ENCODE data around the gene ZBTB39. TPM values are rescaled to one million over a fixed set of nuclear protein-coding genes. Genes with fewer than 3 reads are reported as not detected.

ZBTB39 gene
- total RNA-seq, 2 donors from 2014 or later: 3.0 to 5.9 TPM

GRCh38 chr12:56996793-56997545 lies 9.4 kb downstream of the ZBTB39 start:
- Histone ChIP-seq H3K36me3 (peaks cover 9% of the 10 kb centered on the region), H3K4me1 (peaks cover 0 to 13% of the 10 kb centered on the region in 2 donors), H3K27ac (no peak overlapping the region), H3K4me3 (no peak overlapping the region), H3K9me3 (no peaks in the 10 kb centered on the region), H3K27me3 (no peaks in the 10 kb centered on the region)
- DNase-seq (ENCODE audit: low spot score): peak; percentile 38
- TF ChIP-seq, protein P1, sequence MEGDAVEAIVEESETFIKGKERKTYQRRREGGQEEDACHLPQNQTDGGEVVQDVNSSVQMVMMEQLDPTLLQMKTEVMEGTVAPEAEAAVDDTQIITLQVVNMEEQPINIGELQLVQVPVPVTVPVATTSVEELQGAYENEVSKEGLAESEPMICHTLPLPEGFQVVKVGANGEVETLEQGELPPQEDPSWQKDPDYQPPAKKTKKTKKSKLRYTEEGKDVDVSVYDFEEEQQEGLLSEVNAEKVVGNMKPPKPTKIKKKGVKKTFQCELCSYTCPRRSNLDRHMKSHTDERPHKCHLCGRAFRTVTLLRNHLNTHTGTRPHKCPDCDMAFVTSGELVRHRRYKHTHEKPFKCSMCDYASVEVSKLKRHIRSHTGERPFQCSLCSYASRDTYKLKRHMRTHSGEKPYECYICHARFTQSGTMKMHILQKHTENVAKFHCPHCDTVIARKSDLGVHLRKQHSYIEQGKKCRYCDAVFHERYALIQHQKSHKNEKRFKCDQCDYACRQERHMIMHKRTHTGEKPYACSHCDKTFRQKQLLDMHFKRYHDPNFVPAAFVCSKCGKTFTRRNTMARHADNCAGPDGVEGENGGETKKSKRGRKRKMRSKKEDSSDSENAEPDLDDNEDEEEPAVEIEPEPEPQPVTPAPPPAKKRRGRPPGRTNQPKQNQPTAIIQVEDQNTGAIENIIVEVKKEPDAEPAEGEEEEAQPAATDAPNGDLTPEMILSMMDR (IDR thresholded peaks at IDR 0.05): no peak

GRCh38 chr12:56995930-56996496 lies 10.3 kb downstream of the ZBTB39 start:
- TF ChIP-seq, protein P1 (IDR thresholded peaks at IDR 0.05): no peak
- Histone ChIP-seq H3K9me3 (no peaks in the 10 kb centered on the region), H3K4me1 (peaks cover 0 to 12% of the 10 kb centered on the region in 2 donors), H3K27me3 (no peaks in the 10 kb centered on the region), H3K4me3 (no peak overlapping the region), H3K27ac (no peak overlapping the region), H3K36me3 (peaks cover 5% of the 10 kb centered on the region)
- peak; percentile 42 for DNase-seq (ENCODE audit: low spot score)

DNA sequence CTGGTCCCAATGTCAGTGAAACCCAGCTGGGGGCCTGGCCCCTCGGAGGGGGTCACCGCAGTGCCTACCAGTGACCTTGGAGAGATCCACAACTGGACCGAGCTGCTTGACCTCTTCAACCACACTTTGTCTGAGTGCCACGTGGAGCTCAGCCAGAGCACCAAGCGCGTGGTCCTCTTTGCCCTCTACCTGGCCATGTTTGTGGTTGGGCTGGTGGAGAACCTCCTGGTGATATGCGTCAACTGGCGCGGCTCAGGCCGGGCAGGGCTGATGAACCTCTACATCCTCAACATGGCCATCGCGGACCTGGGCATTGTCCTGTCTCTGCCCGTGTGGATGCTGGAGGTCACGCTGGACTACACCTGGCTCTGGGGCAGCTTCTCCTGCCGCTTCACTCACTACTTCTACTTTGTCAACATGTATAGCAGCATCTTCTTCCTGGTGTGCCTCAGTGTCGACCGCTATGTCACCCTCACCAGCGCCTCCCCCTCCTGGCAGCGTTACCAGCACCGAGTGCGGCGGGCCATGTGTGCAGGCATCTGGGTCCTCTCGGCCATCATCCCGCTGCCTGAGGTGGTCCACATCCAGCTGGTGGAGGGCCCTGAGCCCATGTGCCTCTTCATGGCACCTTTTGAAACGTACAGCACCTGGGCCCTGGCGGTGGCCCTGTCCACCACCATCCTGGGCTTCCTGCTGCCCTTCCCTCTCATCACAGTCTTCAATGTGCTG lies 11.0 kb downstream of the ZBTB39 start:
- DNase-seq (ENCODE audit: low spot score): peak; percentile 30
- H3K27ac ChIP-seq: no peak overlapping the region
- no peaks in the 10 kb centered on the region for H3K27me3 ChIP-seq
- peaks cover 0 to 15% of the 10 kb centered on the region in 2 donors for H3K4me1 ChIP-seq
- no peak overlapping the region for H3K4me3 ChIP-seq
- peaks cover 5% of the 10 kb centered on the region for H3K36me3 ChIP-seq
- H3K9me3 ChIP-seq: no peaks in the 10 kb centered on the region
- TF ChIP-seq, protein P1 (IDR thresholded peaks at IDR 0.05): no peak

DNA sequence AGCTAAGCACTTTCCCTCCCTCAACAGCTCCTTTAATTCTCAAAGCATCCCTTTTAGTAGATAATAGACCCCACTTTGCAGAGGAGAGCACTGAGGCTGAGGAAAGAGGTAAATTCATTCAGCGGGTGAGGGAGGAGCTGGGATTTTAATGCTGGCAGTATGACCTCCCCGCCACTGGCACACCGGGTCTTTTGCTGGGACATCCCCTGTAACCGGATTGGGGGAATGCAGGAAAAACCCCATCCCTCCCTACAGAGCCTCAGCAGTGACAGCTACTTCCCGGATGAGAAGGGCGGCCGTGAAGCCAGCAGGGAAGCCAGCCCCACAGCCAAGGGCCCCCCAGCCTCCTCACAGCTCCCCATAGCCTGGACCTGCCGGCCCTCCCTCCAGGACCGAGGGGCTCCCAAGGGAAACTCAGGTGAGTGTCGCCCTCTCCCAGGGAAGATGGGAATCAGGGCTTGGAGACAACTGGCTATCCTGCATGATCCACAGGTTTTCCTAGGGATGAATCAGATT lies 12.1 kb downstream of the ZBTB39 start:
- DNase-seq (ENCODE audit: low spot score): no peak
- Histone ChIP-seq H3K4me3 (no peak overlapping the region), H3K27me3 (no peaks in the 10 kb centered on the region), H3K36me3 (peaks cover 5% of the 10 kb centered on the region), H3K4me1 (peaks cover 0 to 15% of the 10 kb centered on the region in 2 donors), H3K9me3 (no peaks in the 10 kb centered on the region), H3K27ac (no peak overlapping the region)
- TF ChIP-seq, protein P1 (IDR thresholded peaks at IDR 0.05): no peak

GRCh38 chr12:56993346-56993745 lies 13.0 kb downstream of the ZBTB39 start:
- Histone ChIP-seq H3K9me3 (no peaks in the 10 kb centered on the region), H3K36me3 (peaks cover 5% of the 10 kb centered on the region), H3K27ac (no peak overlapping the region), H3K27me3 (no peaks in the 10 kb centered on the region), H3K4me1 (peaks cover 0 to 24% of the 10 kb centered on the region in 2 donors), H3K4me3 (no peak overlapping the region)
- no peak for DNase-seq (ENCODE audit: low spot score)
- TF ChIP-seq, protein P1 (IDR thresholded peaks at IDR 0.05): no peak
